Head of caudate nucleus (tissue), 42 donors: ENCODE measurements around the gene GABBR2.

Source experiments
- DNase-seq, 42 donors: peaks; one replicate each; pipeline versions ENCODE4 v3.0.0 to v3.0.0-alpha.2; 2020 to 2021; ENCODE audit warnings: mixed read lengths in 7 of 42
- intact Hi-C: fragments of 100-400 bp; cut with DNase I; formaldehyde crosslinking; loops from one replicate; pipeline ENCODE4 v1.15.0; 2022

GABBR2 gene

DNA sequence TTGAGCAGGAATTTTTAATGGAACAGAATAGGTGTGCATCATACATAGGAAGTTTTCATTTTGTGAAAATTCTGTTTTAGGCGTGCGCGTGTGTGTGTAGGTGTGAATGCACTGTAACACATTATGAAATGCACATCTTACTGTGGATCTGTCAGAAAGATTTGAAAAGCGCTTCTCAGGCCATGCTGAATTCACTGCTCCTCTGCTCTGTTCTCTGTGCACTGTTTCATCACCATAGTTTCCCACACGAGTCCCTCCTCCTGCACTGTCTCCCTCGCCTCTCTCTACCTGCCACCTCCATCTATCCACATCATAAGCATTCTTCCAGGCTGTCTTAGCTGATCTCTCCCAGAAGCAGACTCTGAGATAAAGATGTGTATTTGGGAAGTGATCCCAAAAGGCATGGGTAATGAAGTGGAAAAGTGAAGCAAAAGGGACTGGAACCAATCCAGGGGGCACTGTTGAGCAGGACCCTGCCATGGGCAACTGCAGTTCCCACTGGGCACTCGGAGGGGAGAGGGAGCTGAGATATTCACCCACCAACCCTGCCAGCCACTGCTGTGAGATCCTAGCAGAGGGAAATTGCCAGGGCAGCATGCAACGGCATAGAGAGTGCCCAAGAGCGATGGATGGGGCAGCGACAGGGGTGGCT is 65.9 kb downstream of the GABBR2 start:
- intact Hi-C loops, result no loop called here
- DNase-seq, result peak in 28 of 42 donors; percentile 9 to 81 (median 40)

DNA sequence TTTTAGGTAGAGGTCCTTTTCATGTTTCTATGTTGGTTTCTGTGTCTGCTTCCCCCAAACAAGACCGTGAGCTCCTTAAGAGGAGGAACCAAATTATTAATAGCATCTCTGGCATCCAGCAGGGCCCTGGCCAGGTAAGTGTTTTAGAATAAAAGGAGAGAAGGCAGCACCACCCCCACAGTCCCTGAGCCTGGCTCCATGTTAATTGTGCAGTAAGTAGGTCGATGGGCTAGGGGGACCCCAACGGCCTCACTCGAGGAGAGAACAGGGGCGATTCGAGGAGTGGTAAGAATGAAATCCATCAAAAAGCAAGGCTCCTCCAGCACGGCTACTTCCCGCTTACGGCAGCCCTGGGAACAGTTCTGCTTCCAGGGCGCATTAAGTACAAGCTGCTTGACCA is 67.0 kb downstream of the GABBR2 start:
- DNase-seq, result no peak
- intact Hi-C loops, result no loop called here

DNA sequence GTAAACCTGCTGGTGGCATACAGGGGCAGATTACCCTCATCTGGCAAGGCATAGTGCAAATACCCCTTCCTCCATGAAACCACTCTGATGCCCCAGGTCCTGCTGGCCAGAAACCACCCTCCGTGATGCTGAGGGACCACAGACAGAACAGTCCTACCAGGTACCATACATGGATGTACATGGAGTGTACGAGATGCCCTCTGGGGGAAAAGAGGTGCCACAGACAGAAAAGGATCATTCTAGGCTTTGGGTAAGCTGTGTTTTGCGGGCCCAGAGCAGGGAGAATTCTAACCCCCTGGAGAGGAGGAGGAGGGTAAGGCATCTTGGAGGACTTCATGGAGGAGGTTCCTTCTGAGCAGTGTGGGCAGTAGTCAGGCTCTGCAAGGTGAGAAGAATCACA is 68.3 kb downstream of the GABBR2 start:
- no peak for DNase-seq
- intact Hi-C loops, result no loop called here

DNA sequence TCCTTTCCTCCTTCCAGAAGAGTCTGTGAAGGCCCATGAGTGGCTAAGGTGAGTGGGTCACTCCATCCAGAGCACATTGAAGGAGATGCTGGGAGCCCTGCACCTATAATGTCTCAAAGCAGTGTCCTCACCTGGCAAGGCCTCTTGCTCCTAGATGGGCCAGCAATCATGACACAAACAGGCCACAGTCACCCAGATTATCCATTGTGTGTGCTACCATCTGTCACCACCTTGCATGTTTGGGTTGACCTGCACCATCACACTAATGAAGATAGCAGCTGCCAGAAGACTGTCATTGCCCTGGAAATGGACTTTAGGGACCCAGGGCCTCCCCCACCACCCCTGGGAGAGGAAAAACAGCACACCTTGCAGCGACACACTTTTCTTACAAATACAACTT is 69.6 kb downstream of the GABBR2 start:
- DNase-seq, result no peak
- intact Hi-C loops, result no loop called here

DNA sequence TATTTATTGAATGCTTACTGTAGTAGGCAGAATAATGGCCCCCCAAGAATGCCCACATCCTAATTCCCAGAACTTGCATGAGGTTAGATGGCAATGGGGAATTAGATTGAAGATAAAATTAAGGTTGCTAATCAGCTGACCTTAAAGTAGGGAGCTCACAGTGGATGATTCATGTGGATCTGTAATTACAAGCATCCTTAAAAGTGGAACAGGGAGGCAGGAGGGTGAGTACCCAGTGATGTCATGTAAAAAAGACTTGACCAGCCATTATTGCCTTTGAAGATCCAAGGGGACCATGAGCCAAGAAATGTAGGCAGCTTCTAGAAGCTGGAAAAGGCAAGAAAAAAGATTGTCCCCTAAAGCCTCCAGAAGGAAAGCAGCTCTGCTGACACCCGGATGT is 71.4 kb downstream of the GABBR2 start:
- no peak for DNase-seq
- intact Hi-C loops, result no loop called here

DNA sequence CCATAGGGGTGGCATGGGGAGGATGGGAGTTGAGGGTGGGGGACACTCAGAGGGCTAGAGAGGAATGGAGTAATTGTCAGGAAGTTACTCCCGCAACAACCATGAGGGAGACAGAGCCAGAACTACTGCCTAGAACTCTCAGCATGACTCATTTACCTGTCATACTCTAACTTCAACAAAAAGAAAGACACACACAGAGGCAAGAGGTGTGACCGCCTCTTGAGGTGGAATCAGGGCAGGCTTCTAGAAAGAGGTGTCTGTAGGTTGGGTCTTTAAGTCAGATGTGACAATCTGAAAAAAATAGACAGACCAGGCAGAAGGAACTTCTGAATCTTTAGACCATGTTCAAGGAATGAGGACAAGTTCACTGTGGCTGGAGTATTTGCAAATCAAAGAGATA is 73.4 kb downstream of the GABBR2 start:
- no peak for DNase-seq

DNA sequence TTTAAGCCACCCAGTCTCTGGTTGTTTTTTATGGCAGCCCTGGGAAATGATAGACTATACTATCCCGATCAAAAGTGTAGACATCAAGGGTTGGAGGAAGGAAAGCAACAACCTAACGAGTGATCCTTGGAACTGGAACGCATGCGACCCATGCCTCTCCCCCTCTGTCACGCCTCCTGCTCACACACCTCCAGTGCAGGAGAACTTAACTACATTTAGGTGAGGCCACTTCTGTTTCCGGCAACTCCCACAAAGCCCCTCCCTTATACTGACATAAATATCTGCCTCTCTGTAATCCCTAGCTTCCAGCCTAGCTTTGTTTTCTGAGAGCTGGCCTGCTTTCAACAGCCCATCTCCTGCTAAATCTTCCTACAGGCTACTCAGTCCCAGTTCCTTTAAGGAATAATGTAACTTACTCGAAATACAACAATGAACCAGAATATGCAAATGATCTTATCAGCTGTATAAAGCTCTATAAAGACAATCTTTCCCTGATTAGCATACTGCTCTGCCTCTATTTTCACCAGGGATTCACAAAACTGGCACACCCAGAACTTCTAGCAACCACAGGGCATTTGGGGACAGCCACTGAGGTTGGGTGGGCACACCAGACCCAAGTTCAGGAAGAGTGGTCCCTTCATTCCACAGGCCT is 73.9 kb downstream of the GABBR2 start:
- no peak for DNase-seq
- intact Hi-C loops, result no loop called here

More for the DNA sequence above, 73.4 kb downstream of the GABBR2 start:
- intact Hi-C loops, result no loop called here

DNA sequence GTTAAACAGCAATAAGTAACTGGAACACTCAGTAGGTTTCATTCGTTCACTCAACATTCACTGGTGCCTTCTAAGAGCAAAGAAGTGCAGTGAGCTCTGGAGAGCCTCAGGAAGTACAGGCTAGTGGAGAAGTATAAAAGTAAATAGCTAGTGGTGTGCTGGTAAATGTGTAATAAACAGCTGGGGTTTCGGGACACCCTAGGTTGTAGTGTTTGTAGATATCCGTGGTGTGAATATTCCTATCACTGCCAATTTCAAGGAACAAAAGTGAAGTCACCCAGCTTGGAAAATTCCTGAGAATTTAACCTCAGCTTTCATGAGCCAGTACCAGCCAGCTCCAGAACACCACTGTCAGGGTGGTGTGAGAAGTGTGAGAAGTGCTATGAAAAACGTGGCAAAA is 75.9 kb downstream of the GABBR2 start:
- intact Hi-C loops, result no loop called here
- DNase-seq, result no peak

DNA sequence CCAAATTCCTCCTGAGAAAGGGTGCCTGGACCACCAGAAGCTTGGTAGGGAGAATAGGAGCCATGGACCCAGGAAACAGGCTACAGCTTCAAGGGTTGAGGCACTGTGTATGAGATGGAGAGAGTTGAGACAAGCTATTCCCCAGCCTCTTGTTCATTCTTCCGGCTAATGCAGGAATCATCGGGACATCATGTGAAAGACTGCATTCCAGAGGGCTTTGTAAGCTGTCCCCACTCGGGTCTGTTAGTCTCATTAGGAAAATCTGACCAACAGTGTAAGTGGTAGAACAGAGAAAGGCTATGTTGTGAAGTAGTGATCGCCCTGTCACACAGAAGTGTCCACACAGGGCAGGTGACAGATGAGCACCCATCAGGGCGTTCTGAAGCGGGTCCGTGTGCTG is 81.4 kb downstream of the GABBR2 start:
- no peak for DNase-seq
- intact Hi-C loops, result no loop called here

DNA sequence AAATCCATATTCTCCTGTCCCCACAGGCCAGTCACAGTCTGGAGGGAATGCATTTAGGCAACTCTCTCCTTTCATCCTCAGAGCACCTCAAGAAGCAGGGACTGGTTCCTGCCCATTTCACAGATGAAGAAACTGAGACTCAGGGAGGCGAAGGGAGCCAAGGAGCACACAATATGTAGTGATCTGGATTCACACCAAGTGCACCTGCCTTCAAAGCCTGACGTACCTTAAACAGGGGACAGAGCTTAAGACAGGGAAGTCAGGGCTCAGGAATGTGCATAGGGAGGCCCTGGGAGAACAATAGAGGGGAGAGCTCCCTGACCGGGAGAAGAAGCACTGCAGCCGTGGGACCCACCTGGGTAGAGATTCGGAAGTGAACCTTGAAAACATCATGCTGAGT is 83.0 kb downstream of the GABBR2 start:
- DNase-seq, result no peak
- intact Hi-C loops, result no loop called here

DNA sequence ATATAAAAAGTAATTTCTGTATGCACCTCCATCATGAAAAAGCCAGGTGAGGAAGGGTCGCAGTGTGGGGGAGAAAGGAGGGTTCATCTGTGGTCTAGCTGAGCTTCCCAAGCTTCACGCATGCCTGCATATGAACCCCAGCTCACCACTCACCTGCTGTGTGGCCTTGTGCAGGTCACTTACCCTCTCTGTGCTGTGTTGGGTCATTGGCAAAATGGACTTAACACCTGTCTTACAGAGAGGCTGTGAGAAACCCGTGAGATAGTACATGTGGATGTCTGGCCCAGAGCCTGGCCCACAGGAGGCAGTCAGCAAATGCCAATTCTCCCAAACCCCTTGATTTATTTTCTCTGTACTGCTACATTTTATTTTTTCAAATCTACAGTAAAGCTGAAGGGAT is 88.9 kb downstream of the GABBR2 start:
- DNase-seq, result no peak
- intact Hi-C loops, result no loop called here

DNA sequence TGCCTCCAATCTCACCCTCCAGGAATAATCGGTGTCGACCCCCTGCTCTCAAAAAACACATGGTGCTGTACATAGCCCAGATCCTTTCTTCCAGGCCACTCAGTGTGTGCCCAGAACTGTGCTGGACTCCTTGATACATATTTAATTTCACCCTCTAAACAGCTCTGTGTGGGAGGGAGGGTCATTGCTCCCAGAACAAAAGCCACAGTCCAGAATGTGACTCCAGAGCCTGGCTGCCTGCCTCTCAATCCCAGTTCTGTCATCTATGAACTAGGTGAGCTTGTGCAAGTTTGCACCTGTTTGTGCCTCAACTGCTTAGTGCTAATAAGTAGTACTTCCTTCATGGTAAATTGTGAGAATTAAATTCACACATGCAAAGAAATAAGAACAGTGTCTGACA is 93.1 kb downstream of the GABBR2 start:
- intact Hi-C loops, result no loop called here
- DNase-seq, result no peak

DNA sequence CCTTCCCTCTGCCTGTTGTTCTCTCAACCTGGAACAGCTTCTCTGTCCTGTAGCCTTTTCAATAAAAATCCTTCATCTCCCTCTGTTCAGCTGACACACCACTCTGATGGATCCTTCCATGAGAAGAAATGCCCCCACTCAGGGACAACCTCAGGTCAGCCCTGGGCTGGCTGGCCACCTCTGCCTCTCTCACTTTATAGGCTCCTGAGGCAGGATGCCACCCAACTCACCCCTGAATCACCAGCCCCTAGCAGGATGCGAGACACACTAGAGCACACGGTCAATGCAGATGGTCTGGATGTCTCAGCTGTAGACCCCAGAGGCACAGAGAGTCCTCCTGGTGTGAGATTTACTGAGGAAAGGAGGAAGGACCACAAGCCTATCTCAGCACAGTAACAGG is 93.8 kb downstream of the GABBR2 start:
- DNase-seq, result no peak
- intact Hi-C loops, result no loop called here

DNA sequence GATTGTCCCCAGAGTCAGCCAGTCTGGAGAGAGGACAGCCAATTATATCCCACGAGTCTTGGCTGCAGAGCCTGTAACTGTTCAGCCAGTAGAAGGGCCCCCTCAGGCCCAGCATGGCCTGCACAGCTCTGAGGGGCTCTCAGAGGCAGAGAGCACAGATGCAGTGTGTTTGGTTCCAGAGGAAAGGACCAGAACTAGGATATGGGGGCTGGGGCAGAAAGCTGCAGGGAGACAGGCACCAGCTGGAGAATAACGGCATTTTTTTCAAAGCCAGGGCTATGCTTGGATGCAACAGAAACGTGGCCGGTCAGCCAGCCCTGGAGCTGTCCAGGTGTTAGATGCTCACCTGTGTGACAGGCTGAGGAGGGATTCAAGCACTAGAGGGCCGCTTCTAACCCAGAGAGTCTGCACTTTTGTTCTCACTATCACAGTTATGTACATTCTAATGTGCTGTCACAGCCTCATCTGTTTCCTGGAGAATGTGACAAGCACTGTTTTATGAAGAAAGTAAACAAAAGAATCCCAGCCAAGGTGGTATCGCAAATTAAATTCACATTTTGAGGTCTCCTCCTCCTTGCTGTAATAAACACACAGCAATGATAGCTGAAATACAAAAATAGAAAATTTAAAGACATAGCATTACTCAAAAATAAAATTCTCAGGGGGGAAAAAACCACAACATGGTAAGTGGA is 96.5 kb downstream of the GABBR2 start:
- no peak for DNase-seq
- intact Hi-C loops, result no loop called here

DNA sequence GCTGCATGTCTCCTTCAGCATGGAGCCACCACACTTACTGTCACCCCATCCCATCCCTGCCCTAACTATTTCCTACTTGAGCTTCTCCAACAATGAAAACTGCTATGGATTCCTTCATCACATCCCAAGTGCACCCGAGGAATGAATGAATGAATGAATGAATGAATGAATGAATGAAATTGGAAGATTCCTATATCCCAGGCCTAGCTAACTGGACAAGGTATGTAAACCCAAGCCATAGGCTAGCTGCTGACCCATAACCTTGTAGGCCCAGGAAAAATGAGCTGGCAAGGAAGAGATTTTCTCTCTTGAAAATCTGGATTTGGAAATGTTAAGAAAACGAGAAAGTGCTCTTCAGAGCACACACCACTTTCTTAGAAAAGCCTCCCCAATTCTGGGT is 97.4 kb downstream of the GABBR2 start:
- intact Hi-C loops, result no loop called here
- no peak for DNase-seq

DNA sequence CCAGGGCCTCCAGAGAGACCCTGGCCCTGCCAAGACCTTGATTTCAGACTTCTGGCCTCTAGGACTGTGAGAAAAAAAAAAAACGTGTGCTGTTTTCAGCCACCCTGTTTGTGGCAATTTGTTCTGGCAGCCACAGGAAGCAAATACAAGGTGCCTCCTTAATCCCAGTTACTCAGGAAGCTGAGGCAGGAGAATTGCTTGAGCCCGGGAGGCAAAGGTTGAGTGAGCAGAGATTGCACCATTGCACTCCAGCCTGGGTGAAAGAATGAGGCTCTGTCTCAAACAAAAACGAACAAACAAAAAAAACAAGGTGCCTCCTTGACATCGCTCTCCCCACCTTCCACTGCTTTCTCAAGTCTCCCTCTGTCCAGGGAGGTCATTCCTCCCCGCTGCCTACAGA is 98.0 kb downstream of the GABBR2 start:
- intact Hi-C loops, result no loop called here

DNA sequence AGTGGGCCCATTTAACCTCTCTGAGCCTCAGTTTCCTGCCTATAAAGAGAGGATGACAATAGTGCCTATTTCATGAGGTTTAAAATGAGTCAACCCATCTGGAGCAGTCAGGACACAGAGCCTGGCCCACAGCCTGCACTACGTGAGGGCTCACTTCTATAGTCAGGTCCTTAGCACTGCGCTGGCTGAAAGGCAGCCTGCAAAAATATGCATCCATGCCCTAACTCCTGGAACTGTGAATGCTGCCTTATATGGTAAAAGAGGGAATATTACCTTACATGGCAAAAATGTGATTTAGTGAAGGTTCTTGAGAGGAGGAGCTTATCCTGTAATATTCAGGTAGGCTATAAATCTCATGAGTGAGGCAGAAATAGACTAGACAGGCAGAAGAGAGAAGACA is 98.5 kb downstream of the GABBR2 start:
- intact Hi-C loops, result no loop called here
- DNase-seq, result no peak

More for the DNA sequence above, 98.0 kb downstream of the GABBR2 start:
- no peak for DNase-seq

DNA sequence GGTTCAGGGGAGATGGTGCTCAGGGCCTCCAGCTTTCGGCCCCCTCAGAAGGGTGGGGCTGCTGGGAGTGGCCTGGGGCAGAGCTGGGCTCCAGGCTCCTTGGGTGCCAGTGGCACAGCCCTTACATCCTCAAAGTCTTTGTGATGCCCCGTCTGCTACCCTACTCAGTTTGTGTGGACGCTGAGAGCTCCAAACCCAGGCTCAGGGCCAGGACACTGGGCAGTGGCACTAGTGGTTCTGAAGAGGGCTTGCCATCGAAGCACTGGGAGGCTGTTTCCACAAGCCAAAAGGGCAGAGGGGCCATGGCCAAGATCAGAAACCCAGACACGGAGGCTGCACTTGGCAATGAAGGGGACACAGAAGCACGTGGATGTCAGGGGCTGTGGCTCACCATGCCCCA is 99.1 kb downstream of the GABBR2 start:
- intact Hi-C loops, result no loop called here

DNA sequence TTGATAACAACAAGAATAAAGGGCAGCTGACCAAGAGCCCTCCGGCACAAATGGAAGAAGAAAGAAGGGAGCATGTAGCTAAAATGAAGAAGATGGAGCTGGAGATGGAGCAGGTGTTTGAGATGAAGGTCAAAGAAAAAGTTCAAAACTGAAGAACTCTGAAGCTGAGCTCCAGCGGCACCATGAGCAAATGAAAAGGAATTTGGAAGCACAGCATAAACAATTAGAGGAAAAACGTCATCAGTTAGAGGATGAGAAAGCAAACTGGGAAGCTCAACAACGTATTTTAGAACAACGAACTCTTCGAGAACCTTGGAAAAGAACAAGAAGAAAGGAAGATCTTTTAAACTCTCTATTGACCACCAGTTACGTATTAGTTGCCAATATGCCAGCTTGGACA is 100.9 kb downstream of the GABBR2 start:
- DNase-seq, result no peak
- intact Hi-C loops, result no loop called here

More for the DNA sequence above, 99.1 kb downstream of the GABBR2 start:
- DNase-seq, result no peak

DNA sequence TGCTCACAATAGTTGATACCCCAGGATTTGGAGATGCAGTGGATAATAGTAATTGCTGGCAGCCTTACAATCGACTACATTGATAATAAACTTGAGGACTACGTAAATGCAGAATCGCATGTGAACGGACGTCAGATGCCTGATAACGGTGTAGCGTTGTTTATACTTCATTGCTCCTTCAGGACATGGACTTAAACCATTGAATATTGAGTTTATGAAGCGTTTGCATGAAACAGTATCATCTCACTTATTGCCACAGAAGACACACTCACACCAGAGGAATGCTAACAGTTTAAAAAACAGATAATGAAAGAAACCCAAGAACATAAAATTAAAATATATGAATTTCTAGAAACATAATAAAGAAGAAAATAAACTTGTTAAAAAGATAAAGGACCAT is 101.6 kb downstream of the GABBR2 start:
- intact Hi-C loops, result no loop called here
- no peak for DNase-seq

DNA sequence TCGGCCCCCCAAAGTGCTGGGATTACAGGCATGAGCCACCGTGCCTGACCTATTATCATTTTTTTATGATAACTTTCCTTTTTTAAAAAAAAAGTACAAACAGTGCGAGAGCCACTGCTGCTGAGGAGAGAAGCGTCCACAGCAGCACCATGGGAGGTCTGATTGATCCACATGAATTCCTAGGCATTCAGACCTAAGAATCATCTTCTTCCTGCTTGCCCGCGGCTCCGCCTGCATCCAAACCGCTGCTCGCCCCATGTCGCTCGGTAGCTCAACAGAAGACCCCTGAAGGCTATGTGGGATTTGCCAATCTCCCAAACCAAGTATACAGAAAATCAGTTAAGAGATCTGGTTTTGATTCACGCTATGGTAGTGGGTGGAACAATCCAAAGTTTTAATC is 102.0 kb downstream of the GABBR2 start:
- intact Hi-C loops, result no loop called here
- DNase-seq, result no peak
